ENCODE measurements around the gene HNRNPF. TPM values are rescaled to one million over a fixed set of nuclear protein-coding genes. Genes with fewer than 3 reads are reported as not detected.
"Not testable (repeated sequence)": the region's sequence is repeated elsewhere in the genome, so short reads cannot be mapped to it uniquely, and the experiment has no call there.

Gene HNRNPF
- total RNA-seq, 1 donor from 2014 or later = 184 TPM

- no peak for DNase-seq (ENCODE audit: low spot score)
Measured at GRCh38 chr10:43398939-43399319, 10.1 kb downstream of the HNRNPF start.

- peak; percentile 96 for DNase-seq (ENCODE audit: low spot score)
Measured at GRCh38 chr10:43396928-43397624, 11.9 kb downstream of the HNRNPF start.

GRCh38 chr10:43396061-43396927 lies 12.7 kb downstream of the HNRNPF start:
- peak; percentile 93 for DNase-seq (ENCODE audit: low spot score)

GRCh38 chr10:43395571-43396060 lies 13.4 kb downstream of the HNRNPF start:
- DNase-seq (ENCODE audit: low spot score) = no peak

- DNase-seq (ENCODE audit: low spot score) = no peak
Measured at GRCh38 chr10:43394868-43395267, 14.1 kb downstream of the HNRNPF start.

- no peak for DNase-seq (ENCODE audit: low spot score)
Measured at GRCh38 chr10:43393606-43394360, 15.2 kb downstream of the HNRNPF start.

GRCh38 chr10:43393186-43393585 lies 15.8 kb downstream of the HNRNPF start:
- not testable (repeated sequence) for DNase-seq (ENCODE audit: low spot score)

- no peak for DNase-seq (ENCODE audit: low spot score)
Measured at GRCh38 chr10:43392748-43393147, 16.2 kb downstream of the HNRNPF start.

GRCh38 chr10:43391496-43391895 lies 17.5 kb downstream of the HNRNPF start:
- no peak for DNase-seq (ENCODE audit: low spot score)

- DNase-seq (ENCODE audit: low spot score) = no peak
Measured at GRCh38 chr10:43390759-43391158, 18.2 kb downstream of the HNRNPF start.

- no peak for DNase-seq (ENCODE audit: low spot score)
Measured at GRCh38 chr10:43390333-43390732, 18.7 kb downstream of the HNRNPF start.

- DNase-seq (ENCODE audit: low spot score) = no peak
Measured at GRCh38 chr10:43389867-43390266, 19.1 kb downstream of the HNRNPF start.

GRCh38 chr10:43387678-43388032 lies 21.3 kb downstream of the HNRNPF start:
- DNase-seq (ENCODE audit: low spot score) = no peak

GRCh38 chr10:43386981-43387677 lies 21.9 kb downstream of the HNRNPF start:
- no peak for DNase-seq (ENCODE audit: low spot score)

GRCh38 chr10:43386549-43386948 lies 22.4 kb downstream of the HNRNPF start:
- DNase-seq (ENCODE audit: low spot score) = no peak

- DNase-seq (ENCODE audit: low spot score) = no peak
Measured at GRCh38 chr10:43385412-43386004, 23.5 kb downstream of the HNRNPF start.

GRCh38 chr10:43384252-43385221 lies 24.4 kb downstream of the HNRNPF start:
- DNase-seq (ENCODE audit: low spot score) = no peak

GRCh38 chr10:43383204-43383971 lies 25.6 kb downstream of the HNRNPF start:
- no peak for DNase-seq (ENCODE audit: low spot score)

Data from mesenteric fat pad (tissue), 1 donor.